Pancreas (tissue), 10 donors: ENCODE measurements around the gene CBX4. TPM values are rescaled to one million over a fixed set of nuclear protein-coding genes. Genes with fewer than 3 reads are reported as not detected.
A peak's percentile ranks its signal among the peaks of the same experiment; 100 is the strongest.

Experiments
- ATAC-seq, 4 donors: fragments of 200-7000 bp; cut with Tn5 transposase; one replicate each; pipeline versions ENCODE4 v1.8.0 to v1.9.1; 2020; ENCODE audit warnings: mild to moderate bottlenecking in 4 of 4, moderate library complexity in 4 of 4
- DNase-seq, 6 donors: peaks; one replicate each; pipeline ENCODE4 v3.0.0-alpha.2; 2020
- FAIRE-seq: peaks from 2 replicates; lab custom pipeline; 2012; peaks lifted over from hg19 to GRCh38; lab: Jason Lieb, UNC
- H3K27ac ChIP-seq, 4 donors: fragments of 200-600 bp; sonication (generic); 1 replicate in 3 of 4; 2 replicates in 1 of 4; pipeline versions ENCODE4 v1.5.0 to v1.8.0; 2020
- H3K27me3 ChIP-seq, 4 donors: fragments of 200-600 bp; one replicate each; pipeline ENCODE4 v1.8.0; 2021
- H3K36me3 ChIP-seq, 3 donors: fragments of 200-600 bp; sonication (generic) in 1 of 3; one replicate each; pipeline versions ENCODE4 v1.5.0 to v1.8.0; 2020 to 2021
- H3K4me1 ChIP-seq, 3 donors: fragments of 200-600 bp; one replicate each; pipeline ENCODE4 v1.8.0; 2021
- H3K4me3 ChIP-seq, 4 donors: fragments of 200-600 bp; sonication (generic) in 2 of 4; one replicate each; pipeline versions ENCODE4 v1.5.0 to v1.8.0; 2020 to 2021
- H3K9me3 ChIP-seq, 4 donors: fragments of 200-600 bp; one replicate each; pipeline ENCODE4 v1.8.0; 2021
- WGBS, 2 donors: extraction: QIAGEN DNeasy Blood & Tissue Kit; methylation state at CpG; one replicate each; pipeline ENCODE4 v1.1.7; 2013; 5-methylcytosine and 5-hydroxymethylcytosine counted together
- intact Hi-C, 3 donors: fragments of 100-400 bp; cut with DNase I; formaldehyde crosslinking; loops; one replicate each; pipeline versions ENCODE4 v1.11.1 to v1.14.2; 2022
- polyA plus RNA-seq, 2 donors: library from polyadenylated mRNA; stranded (reverse); fragments of 200-250 nt; gene quantifications; one replicate each; pipeline ENCODE4 v1.2.3, GENCODE V29; 2013
- total RNA-seq, 6 donors: library from RNA; stranded (reverse); fragmentation: NEBNext Ultra II Directional in 4 of 6; extraction: Animal tissue kit (Norgen Biotek cat#: 25700) in 4 of 6; gene quantifications; one replicate each; pipeline versions ENCODE4 v1.2.1 to v1.2.4, GENCODE V29; 2021 to 2023
- TF ChIP-seq, protein P1 (sequence below), 4 donors: fragments of 200-600 bp; sonication (generic) in 3 of 4; IDR thresholded peaks; one replicate each; pipeline versions ENCODE4 v1.5.0 to v1.8.0; 2021; ENCODE audit warnings: antibody characterized with exemption in 4 of 4
- donor health status: healthy with polysubstance abuse.
- donor health status: DM: no; HTN: no; CAD: no; lungs with moderate emphysema.
- donor health status: DM: no; HTN: no; CAD: no.
- donor health status: control.
- donor health status: control.
- donor health status: Bipolar disorder and iron deficiency.
- donor health status: DM: yes; HTN: yes; CAD: no.
- donor health status: DM: no; HTN: no; CAD: no.
- donor health status: DM: no; HTN: no; CAD: no.
- donor health status: DM: yes; HTN: yes; CAD: no.

The CBX4 gene
- total and polyA plus RNA-seq, 8 donors, result 11.1 to 42.4 (median 18.0) TPM

DNA sequence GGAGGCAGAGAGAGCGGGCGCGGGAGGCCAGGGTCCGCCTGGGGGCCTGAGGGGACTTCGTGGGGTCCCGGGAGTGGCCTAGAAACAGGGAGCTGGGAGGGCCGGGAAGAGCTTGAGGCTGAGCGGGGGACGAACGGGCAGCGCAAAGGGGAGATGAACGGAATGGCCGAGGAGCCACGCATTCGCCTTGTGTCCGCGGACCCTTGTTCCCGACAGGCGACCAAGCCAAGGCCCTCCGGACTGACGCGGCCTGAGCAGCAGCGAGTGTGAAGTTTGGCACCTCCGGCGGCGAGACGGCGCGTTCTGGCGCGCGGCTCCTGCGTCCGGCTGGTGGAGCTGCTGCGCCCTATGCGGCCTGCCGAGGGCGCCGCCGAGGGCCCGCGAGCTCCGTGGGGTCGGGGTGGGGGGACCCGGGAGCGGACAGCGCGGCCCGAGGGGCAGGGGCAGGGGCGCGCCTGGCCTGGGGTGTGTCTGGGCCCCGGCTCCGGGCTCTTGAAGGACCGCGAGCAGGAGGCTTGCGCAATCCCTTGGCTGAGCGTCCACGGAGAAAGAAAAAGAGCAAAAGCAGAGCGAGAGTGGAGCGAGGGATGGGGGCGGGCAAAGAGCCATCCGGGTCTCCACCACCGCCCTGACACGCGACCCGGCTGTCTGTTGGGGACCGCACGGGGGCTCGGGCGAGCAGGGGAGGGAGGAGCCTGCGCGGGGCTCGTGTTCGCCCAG is 1.2 kb upstream of the CBX4 start:
- DNase-seq (peak; percentile 43 to 86 (median 72)), FAIRE-seq (no peak), ATAC-seq (no peak)
- H3K27ac ChIP-seq, result peak overlapping the region in 1 of 4 donors; percentile 88
- no peaks in the 10 kb centered on the region for H3K9me3 ChIP-seq
- 4 to 6% methylated on average over 56 to 74 of the region's 74 CpGs for WGBS, 2 donors
- no peaks in the 10 kb centered on the region for H3K36me3 ChIP-seq
- peaks cover 0 to 24% (median 1%) of the 10 kb centered on the region in 4 donors for H3K27me3 ChIP-seq
- peaks cover 19 to 49% (median 31%) of the 10 kb centered on the region in 3 donors for H3K4me1 ChIP-seq
- H3K4me3 ChIP-seq, result peak overlapping the region in 2 of 4 donors; percentile 49 to 74
- intact Hi-C loops, result no loop called here
- TF ChIP-seq, protein P1, sequence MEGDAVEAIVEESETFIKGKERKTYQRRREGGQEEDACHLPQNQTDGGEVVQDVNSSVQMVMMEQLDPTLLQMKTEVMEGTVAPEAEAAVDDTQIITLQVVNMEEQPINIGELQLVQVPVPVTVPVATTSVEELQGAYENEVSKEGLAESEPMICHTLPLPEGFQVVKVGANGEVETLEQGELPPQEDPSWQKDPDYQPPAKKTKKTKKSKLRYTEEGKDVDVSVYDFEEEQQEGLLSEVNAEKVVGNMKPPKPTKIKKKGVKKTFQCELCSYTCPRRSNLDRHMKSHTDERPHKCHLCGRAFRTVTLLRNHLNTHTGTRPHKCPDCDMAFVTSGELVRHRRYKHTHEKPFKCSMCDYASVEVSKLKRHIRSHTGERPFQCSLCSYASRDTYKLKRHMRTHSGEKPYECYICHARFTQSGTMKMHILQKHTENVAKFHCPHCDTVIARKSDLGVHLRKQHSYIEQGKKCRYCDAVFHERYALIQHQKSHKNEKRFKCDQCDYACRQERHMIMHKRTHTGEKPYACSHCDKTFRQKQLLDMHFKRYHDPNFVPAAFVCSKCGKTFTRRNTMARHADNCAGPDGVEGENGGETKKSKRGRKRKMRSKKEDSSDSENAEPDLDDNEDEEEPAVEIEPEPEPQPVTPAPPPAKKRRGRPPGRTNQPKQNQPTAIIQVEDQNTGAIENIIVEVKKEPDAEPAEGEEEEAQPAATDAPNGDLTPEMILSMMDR (IDR thresholded peaks at IDR 0.05), result no peak

DNA sequence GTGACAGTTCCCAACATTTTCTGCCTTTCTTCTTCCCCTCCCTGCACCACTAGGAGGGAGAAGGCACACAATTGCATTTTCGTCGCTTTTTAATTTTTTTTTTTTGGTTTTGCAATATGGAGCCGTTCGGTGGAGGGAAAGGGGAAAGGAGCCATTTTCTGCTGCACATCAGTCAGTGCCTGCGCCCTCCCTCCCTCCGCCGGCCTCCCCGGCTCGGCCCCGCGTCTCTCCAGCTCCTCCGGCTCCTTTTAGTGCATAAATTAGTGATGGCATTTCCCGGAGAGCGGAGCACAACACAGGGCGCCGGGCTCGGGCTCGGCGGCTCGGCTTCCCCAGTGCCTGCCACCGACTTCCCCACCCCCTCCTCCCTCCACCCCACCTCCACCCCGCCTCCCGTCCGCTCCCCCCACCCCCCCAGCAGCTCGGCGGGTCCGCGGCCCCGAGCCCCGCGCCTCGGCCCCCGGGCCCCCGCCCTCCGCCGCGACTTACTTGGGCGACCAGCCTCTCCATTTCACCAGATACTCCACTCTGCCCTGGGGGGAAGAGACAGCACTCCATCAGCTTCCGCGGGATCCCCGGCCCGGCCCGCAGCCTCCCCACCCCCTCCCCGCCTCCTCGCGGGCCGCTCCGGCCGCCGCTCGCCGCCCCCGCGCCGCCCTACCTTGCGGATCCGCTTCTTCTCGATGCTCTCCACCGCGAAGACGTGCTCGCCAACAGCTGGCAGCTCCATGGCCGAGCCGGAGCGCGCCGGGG is 542 bp downstream of the CBX4 start:
- H3K4me1 ChIP-seq, result peaks cover 19 to 43% (median 22%) of the 10 kb centered on the region in 3 donors
- H3K36me3 ChIP-seq, result peaks cover 3 to 9% (median 5%) of the 10 kb centered on the region in 3 donors
- ATAC-seq (peak in 3 of 4 donors; percentile 5 to 11 (median 6)), FAIRE-seq (no peak), DNase-seq (peak; percentile 61 to 79 (median 70))
- H3K27ac ChIP-seq, result peak overlapping the region; percentile 92 to 96 (median 94)
- peaks cover 0 to 24% (median 1%) of the 10 kb centered on the region in 4 donors for H3K27me3 ChIP-seq
- no peaks in the 10 kb centered on the region for H3K9me3 ChIP-seq
- WGBS, 2 donors, result 0% methylated on average over 32 to 65 of the region's 67 CpGs
- TF ChIP-seq, protein P1 (IDR thresholded peaks at IDR 0.05), result no peak
- H3K4me3 ChIP-seq, result peak overlapping the region; percentile 63 to 75 (median 69)
- intact Hi-C loops, result no loop called here

DNA sequence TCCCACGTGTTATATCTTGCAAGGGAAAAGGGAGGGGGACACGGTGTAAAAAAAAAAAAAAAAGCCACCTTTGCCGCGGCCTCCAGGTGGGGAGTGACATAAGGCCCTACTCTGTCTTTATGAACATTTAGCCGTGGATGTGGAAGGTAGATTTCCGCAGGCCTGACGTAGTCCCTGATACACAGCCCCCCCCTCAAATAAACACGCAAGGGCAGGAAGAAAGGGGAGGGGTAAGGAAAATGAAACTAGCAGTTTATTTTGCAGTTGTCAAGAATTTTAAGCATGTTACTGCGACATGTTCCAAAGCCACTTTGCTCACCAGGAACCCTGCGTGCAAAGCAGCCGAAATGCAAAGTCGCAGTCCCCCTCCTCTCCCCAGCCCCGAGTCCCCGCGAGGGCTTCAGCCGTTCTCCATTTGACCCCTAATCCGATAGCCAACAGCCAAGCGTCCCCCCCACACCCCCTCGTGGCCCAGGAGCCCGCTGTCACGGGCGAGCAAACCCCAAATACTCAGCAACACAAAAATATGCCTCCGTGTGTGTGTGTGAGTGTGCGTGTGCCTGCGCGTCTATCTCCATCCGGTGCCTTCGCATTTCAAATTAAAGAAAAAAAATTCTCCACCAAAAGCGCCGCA is 1.2 kb downstream of the CBX4 start:
- 0 to 1% methylated on average over 30 of the region's 30 CpGs for WGBS, 2 donors
- Histone ChIP-seq H3K4me1 (peaks cover 18 to 48% (median 19%) of the 10 kb centered on the region in 3 donors), H3K4me3 (peak overlapping the region; percentile 63 to 75 (median 69)), H3K27ac (peak overlapping the region; percentile 92 to 96 (median 94)), H3K36me3 (peaks cover 5 to 14% (median 7%) of the 10 kb centered on the region in 3 donors), H3K27me3 (peaks cover 0 to 20% (median 1%) of the 10 kb centered on the region in 4 donors), H3K9me3 (no peaks in the 10 kb centered on the region)
- FAIRE-seq (no peak), ATAC-seq (no peak), DNase-seq (peak in 4 of 6 donors; percentile 33 to 56 (median 50))
- intact Hi-C loops, result no loop called here
- TF ChIP-seq, protein P1 (IDR thresholded peaks at IDR 0.05), result no peak

DNA sequence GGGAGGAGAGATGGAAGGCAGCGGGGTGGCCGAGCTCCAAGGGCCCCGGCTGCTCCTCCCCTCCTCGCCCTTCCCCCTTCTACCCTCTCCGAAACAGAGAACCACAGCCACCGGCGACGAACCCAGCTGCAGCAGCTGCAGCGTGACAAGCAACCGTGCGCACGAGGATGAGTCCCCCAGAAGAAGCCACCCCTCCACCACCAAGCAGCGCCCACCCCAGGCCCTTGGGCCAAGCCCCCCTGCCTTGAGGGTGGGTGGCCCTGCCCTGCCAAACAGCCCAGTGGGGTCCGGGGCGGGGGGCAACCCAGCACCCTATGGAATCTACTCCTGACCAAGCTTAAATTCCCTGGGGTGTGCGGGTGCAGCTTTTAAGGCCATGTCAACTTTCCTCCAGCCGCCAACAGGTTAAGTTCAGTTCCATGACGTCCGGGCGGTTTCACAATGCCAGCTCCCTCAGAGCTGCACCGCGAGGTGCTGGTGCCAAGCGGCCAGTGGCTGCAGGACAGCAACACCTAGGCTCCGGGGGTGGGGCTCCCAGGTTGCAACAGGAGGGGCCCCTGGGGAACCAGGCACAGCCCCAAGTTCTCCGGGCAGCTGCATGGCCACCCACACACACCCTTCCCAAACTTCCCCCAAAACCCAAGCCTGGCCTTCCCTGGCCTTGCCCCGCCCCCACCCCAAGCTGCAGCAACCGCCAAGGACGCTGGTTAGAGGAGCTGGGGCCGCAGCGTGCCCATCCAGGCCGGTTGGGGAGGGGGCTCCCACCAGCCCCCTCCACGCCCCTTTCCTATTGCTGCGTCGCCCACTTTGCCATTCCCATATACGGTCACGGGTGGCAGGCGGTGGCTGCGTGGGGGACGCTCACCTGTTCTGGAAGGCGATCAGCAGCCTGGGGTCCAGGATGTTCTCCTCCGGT is 2.0 kb downstream of the CBX4 start:
- DNase-seq, result peak; percentile 90 to 98 (median 94)
- WGBS, 2 donors, result 5 to 7% methylated on average over 36 to 41 of the region's 41 CpGs
- FAIRE-seq, result no peak
- peaks cover 5 to 14% (median 7%) of the 10 kb centered on the region in 3 donors for H3K36me3 ChIP-seq
- no peaks in the 10 kb centered on the region for H3K9me3 ChIP-seq
- intact Hi-C loops, result no loop called here
- TF ChIP-seq, protein P1 (IDR thresholded peaks at IDR 0.05), result peak in 1 of 4 donors; percentile 12
- peaks cover 0 to 13% (median under 1%) of the 10 kb centered on the region in 4 donors for H3K27me3 ChIP-seq
- peak overlapping the region; percentile 92 to 96 (median 94) for H3K27ac ChIP-seq
- H3K4me1 ChIP-seq, result peaks cover 22 to 48% (median 24%) of the 10 kb centered on the region in 3 donors
- ATAC-seq, result peak; percentile 56 to 72 (median 67)
- peak overlapping the region; percentile 63 to 75 (median 69) for H3K4me3 ChIP-seq
